ENCODE results near the gene DUSP19.
"Not testable (repeated sequence)": the region's sequence is repeated elsewhere in the genome, so short reads cannot be mapped to it uniquely, and the experiment has no call there.

DUSP19 gene, protein sequence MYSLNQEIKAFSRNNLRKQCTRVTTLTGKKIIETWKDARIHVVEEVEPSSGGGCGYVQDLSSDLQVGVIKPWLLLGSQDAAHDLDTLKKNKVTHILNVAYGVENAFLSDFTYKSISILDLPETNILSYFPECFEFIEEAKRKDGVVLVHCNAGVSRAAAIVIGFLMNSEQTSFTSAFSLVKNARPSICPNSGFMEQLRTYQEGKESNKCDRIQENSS

DNA sequence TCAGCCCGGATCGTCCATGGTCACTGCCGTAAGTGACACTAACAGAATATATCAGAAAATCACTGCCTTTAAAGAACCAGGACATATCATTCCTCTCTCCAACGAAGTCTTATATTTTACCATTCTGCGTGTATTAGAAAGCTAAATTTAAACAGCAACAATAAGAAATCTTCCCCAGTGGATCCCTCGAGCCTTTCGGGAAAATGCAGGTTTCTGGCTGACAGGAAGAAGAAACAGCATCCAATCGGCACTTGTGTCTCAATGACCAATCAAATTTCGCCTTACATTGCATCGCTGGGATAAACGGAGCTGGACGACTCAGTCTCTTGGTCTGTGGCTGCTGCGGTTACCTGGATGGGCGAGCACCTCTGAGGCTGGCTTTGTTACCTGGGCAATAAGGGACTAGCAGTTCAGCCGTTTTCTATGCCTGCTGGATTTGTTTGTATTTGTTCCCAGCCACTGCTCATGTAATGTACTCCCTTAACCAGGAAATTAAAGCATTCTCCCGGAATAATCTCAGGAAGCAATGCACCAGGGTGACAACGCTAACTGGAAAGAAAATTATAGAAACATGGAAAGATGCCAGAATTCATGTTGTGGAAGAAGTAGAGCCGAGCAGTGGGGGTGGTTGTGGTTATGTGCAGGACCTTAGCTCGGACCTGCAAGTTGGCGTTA is at the start of gene DUSP19:
TSS of gene DUSP19 (plus strand) at position 284 of the 675 bp plus-strand sequence. CDS start at position 471, 187 bp downstream.
- DNase-seq (ENCODE audit: low read depth), result peak; percentile 88

DNA sequence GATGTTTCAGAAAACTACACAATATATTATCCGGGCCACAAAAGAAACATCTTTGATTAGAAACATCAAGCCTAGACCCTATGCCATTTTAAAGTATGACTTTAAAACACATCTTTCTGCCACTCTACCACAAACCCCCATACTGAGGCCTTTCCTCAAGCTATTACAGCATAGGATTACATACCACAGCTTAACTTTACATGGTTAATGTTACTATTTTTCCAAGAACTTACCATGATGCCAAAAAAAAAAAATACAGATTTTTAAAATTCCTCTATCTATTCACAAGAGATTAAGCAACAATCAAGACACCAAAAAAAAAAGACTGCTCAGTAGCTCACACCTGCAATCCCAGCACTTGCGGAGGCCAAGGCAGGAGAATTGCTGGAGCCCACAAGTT is 49.3 kb upstream of the DUSP19 start:
- DNase-seq (ENCODE audit: low read depth), result peak; percentile 49

DNA sequence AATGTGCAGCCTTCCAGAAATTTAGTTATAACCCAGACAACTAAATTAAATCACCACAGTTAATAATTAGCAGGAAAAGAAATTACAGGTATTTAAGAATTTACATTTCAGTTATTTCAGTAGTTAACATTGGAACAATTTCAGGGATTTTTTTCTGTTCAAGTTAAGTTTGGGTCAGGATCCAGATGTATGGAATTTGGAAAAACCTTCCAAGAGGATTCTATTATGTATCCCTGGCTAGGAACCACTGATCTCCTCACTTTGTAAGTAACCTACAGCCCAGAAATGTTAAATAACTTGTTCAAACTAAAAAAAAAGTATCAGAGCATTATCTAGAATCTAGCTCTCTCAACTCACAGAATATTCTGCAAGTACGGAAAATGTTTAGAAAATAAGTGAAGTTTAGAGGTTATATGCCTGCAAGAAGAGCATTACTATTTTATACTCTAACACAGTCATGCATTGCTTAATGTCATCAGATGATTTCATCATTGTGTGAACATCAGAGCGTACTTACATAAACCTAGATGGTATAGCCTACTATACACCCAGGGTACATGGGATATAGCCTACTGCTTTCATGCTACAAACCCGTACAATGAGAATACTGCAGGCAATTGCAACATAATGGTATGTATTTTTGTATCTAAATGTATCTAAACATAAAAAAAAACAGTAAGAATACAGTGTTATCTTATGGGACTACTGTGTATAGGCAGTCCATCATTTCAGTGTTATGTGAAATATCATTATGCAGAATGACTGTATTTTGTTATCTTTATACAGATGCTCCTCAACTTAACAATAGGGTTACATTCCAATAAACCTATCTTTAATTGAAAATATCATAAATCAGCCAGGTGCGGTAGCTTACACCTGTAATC is 46.4 kb upstream of the DUSP19 start:
- peak; percentile 76 for DNase-seq (ENCODE audit: low read depth)

DNA sequence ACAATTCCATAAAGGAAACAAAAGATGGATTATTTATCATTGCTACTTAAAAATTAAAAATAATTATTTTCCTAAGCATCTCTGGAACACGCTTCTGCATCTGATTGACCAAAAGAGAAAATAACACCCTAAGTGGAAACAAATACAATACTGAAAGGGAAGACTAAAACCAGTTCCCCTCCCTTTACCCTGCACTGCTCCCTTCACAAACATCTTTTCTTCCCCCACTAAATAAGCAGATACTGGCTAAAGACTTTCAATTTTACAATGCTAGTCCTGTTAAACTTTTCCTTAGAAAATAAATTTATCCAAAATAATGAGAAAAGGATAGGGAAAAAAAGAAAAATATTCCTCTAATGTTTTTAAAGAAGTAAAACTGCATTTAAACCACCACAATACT is 44.6 kb upstream of the DUSP19 start:
- no peak for DNase-seq (ENCODE audit: low read depth)

DNA sequence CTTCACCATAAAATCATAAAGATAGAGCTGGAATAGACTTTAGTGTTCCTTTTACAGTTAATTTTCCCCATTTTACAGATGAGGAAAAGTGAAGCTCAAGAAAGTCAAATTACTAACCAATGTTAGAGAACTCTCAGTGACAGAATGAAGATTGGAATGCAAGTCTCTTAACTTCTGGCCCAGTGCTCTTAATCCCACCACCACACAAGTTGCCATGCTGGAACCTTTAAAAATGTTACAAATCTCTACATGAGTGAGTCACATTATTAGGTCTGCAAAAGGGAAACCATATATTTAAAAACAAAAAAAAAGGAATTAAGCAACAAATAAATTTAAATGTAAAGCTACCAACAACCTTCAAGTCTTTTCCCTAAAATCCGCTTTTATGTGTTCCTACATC is 43.7 kb upstream of the DUSP19 start:
- peak; percentile 92 for DNase-seq (ENCODE audit: low read depth)

DNA sequence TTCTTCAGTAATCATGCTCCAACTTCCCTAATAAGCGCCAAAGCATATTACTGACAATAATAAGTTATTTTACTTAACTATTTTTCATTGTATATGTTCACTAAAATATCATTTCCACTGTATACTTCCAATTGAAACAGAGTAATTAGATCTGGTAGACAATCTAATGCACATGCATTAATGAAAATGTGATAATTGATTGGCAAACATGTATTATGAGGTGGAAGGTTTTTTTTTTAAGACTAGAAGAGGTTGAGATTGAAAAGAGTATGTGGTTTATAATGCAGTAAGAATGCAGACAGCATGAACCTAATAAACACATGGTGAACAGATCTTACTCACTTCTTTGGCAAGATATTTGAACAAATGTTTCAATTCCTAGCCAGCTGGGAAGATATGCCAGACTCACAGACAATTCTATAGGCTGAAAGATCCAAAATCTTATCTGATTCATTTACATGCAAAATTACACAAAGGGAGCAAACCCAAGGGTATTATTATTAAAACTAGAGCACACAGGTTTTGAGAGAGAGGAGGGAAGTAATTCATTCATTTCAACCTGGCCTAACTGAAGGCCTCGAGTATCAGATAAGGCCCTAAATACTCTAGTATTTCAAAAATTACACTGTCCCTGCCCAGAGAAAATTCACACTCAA is 43.1 kb upstream of the DUSP19 start:
- peak; percentile 88 for DNase-seq (ENCODE audit: low read depth)

DNA sequence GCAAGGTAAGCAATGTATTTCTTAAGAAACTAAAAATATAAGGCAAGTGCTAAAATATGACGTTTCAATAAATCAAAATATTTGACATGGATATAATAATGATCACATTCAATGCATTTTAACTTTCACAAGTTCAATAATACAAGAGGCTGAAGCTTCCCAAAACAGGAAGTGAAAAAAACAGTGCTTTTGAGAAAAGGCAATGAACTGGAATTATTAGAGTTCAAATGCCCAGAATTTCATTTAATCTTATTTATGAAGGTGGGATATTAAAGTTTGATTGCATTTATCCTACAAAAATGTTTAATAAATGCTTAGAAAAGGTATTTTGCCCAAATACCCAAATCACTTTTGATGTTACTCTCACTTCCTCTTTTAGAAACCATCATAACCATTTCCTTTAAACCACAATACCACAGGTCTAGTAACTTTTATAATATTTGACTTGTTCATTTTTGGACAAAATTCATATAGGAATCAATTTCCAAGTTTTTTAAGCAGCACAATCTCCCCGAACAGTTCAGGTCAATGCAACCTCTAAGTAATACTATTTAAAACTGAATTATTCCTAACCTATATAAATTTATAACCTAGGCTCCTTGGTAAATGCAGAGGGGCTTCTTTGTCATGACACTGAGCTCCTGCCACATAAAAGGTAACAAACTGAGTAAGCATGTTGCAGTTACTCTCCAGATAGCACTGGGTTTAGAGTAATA is 42.4 kb upstream of the DUSP19 start:
- DNase-seq (ENCODE audit: low read depth), result no peak

DNA sequence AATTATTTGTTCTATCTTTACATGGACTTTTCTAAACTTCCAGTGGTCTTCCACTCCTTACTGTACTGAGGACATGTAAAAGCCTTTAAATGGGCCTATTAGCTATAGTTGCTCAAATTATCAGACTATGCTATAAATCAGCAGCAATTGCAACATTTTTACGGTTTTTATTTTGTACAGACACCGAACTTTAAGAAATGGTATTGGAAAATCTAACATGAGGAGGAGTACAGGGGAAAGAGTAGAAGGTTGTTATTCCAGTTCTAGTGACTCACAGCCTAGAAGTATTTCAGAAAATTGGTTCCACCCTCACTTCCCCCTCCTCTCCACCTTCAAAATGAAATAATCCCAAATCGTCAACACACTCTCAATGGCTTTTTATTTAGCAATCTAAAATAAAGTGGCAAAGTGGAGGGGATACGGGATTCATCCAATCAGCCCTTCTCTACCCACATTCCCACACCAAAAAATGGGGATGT is 41.4 kb upstream of the DUSP19 start:
- peak; percentile 60 for DNase-seq (ENCODE audit: low read depth)

DNA sequence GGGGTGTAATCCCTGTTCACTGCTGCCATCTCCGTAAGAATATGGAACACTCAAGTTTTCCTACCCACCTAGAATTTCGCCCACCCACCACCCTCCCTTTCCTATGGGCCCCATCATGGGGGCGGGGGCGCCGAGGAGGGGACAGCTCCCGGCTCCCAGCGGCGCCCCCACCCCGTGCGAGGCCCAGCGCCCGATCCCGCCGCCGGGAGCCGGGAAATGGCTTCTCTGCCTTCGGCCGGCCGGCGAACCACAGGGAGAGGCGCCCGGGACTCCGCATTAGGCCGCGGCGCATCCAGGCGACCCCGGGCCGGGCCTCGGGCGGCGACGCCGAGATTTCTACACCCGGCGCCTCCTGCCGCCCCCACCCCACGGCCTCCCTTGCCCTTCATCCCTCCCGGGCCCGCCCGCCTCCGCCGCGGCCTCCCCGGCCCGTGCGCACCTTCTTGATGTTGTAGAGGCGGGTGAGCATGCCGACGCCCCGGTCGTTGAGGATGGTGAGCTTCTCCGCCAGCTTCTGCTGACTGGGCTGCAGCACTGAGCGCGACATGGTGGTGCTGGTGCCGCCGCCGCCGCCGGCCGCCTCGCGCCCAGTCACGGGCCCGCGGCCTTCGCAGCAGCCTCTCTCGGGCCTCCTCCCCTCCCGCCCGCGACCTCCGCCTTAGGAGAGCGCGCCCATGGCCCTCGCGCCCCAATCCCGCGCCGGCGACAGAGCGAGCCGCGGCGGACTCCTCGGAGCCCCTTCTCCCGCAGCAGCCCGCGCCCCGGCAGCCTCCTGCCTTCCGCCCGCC is 40.8 kb upstream of the DUSP19 start:
- peak; percentile 26 for DNase-seq (ENCODE audit: low read depth)

DNA sequence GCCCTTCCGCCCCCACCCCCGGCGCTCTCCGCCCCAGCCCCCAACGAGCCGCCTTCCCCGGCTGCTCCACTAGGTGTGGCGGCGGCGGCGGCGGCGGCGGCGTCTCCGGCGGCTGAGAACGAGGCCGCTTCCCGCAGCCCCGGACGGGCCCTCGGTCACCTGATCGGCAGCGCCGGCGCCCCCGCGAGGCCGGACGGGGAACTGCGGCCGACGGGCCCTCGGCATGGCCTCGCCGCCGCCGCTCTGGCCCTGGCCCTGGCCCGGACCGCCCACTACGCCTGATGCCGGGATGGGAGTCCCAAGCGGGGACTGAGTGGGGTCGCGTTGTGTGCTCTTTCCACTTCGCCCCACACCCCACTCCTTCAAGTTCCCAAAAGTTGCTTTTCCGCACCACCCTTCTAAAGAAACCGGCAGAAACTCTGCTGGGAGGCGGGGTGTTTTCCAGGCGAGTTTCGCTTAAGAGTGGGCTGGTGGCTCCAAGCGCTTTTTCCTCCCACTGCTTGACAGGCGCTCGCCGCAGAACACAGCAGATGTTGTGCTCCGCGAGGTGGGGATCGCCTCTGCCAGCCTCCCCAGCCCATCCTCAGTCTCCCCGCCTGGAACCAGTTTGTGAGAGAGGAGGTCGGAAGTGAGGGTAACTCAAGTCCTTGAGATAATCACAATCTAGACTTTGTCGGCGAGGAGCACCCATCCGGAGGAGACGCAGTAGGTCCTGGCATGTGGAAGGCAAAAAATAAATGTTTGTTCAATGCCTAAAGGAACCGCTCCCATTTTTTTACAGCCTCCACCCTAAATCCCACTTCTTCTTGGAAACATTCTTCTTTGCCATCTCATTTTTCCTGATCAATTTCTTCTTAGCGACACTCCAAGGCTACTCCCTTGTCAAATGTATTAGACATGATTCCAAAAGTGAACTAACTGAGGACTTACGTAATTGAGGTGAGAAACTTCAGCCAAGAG is 39.9 kb upstream of the DUSP19 start, which contains the start of gene NCKAP1:
TSS of gene NCKAP1 (minus strand) at position 117 of the 960 bp plus-strand sequence. CDS start 358 bp downstream, outside the sequence.
- DNase-seq (ENCODE audit: low read depth), result peak; percentile 87

DNA sequence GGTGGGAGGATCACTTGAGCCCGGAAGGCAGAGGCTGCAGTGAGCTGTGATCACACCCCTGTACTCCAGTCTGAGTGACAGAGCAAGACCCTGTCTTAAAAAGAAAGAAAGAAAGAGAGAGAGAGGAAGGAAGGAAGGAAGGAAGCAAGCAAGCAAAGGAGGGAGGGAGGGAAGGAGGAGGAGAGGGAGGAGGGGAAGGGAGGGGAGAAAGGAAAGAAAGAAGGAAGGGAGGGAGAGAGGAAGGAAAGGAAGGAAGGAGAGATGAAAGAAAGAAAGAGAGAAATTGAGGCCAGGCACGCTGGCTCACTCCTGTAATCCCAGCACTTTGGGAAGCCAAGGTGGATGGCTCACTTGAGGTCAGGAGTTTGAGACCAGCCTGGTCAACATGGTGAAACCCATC is 37.9 kb upstream of the DUSP19 start:
- no peak for DNase-seq (ENCODE audit: low read depth)

DNA sequence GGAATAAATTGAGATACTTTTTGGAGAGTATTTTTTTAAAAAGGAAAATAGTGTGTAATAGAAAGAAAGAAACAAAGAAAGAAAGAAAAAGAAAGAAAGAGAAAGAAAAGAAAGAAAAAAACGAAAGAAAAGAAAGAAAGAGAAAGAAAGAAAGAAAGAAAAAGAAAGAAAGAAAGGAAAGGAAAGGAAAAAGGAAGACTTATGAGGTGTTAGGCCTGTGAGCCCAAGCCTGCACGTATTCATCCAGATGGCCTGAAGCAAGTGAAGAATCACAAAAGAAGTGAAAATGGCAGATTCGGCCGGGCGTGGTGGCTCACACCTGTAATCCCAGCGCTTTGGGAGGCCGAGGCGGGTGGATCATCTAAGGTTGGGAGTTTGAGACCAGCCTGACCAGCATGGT is 35.0 kb upstream of the DUSP19 start:
- not testable (repeated sequence) for DNase-seq (ENCODE audit: low read depth)

DNA sequence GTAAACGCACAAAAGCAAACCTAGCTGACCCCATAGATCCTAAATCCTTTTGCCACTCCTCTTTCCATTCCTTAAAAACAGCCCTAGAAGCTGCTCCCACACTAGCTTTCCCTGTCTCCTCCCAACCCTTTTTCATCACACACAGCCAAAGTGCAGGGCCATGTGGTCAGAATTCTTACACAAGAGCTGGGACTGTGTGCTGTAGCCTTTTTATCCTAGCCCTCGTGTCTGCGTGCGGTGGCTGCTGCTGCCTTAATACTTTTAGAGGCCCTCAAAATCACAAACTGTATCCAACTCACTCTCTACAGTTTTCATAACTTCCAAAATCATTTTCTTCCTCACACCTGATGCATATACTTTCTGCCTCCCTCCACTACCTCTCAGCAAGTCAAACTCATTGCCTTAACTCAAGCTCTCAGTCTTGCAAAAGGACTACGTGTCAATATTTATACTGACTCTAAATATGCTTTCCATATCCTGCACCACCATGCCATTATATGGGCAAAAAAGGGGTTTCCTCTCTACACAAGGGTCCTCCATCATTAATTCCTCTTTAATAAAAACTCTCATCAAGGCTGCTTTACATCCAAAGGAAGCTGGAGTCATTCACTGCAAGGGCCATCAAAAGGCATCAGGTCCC is 30.9 kb upstream of the DUSP19 start:
- DNase-seq (ENCODE audit: low read depth), result not testable (repeated sequence)

DNA sequence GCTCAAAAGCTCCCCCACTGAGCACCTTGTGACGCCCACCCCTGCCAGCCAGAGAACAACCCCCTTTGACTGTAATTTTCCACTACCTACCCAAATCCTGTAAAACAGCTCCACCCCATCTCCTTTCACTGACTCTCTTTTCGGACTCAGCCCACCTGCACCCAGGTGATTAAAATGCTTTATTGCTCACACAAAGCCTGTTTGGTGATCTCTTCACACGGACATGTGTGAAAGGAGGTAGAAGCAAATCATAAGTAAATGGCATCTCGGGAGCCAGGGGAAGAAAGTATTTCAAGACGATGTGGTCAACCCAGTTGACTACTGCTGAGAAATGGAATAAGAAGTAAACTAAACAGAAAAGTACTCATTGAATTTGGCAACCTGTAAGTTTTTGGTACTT is 29.1 kb upstream of the DUSP19 start:
- no peak for DNase-seq (ENCODE audit: low read depth)

DNA sequence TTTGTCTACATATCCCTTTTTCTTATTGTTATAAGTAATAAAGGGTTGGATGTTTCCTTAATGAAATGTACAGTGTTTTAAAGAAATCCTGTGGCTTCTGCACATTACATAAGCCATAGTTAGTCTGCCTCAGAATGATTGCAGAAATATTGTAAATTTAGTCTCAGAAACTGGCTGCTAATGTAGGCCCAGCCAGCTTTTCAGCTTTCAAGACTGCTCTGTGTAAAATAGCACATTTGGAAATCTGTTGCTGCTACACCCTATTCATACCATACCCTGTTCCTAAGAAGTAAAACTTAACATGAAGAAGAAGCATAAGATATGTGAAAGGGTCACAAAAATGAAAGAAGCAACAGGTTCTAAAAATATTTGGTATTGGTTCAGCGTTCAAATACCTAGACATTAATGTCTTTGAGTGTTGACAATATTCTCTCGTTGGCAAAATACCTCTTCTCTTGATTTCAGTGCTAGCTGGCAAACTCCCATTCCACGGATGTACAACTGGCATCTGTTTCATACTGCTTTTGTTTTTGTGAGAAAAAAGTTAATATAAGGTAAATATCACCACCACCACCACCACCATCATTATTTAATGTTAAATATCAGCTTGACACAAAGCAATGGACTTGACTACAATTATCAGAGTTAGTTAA is 21.1 kb upstream of the DUSP19 start:
- DNase-seq (ENCODE audit: low read depth), result no peak

DNA sequence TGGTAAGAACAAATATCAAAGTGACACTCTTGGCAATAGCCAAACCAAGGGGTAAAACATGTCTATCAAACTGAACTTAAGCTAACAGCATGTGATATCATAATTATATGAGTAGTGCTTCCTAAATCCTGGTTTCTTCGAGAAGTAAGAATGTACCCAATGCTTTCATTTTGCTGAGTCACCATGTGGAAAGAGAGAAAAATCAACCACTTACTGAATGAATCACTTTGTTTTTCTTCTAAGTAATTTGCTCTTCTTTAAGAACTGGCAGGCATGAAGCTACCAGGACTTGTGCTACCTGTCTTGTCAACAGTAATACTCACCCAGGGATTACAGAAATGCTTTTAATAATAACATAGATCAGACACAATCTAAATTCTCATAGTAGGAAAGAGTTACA is 19.0 kb upstream of the DUSP19 start:
- peak; percentile 94 for DNase-seq (ENCODE audit: low read depth)

DNA sequence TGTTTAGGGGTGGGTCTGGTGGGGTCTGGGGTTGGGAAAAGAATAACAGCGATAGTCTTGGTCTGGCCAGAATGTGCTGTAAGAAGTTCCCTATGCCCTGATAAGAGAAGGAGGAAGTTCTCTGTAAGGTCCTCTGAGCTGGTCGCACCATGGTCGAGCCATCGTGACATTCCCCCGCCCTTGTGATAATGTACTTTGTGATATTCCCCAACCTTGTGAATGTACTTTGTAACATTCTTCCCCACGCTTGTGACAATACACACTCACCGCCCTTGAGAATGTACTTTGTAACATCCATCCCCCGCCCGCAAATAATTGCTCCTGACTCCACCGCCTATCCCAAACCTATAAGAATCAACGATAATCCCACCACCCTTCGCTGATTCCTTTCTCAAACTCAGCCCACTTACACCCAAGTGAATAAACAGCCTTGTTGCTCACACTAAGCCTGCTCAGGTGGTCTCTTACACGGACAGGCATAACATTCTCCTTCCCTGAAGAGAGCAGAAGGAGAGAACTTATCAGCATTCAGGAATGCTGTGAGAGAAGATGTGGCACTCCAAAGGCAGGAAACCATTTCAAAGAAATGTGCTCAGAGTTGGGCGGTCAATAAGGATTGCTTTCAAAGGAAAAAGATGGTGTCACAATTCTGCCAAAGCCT is 17.8 kb upstream of the DUSP19 start:
- no peak for DNase-seq (ENCODE audit: low read depth)

DNA sequence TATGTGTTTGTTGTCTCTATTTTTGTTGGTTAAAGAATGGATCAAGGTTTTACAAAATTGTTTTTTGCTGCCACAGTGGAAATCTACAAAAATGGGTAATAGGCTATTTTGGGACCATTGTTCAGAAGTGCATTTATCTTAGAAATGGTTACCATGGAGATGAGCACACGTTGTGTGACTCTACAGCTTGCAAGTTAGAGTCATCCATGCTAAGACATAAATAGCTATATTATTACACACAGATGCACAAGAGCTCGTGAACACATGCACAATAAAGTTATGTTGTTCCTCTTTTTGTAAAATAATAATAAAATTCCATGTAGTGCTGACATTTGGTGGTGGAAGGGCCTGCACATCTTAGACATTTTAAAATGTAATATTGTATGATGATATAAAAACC is 15.5 kb upstream of the DUSP19 start:
- peak; percentile 35 for DNase-seq (ENCODE audit: low read depth)

All from iris pigment epithelial cell (primary cell).